HEK293 (cell line): ENCODE measurements around the gene DDR2.

ENCODE experiments used
- CTCF ChIA-PET: fragments of 350-600 bp; formaldehyde crosslinking; extraction: SDS; loops from one replicate; lab custom pipeline; 2021; ENCODE audit warnings: antibody characterized with exemption; lab: Yijun Ruan, JAX
- POLR2A ChIA-PET: fragments of 300-600 bp; formaldehyde crosslinking; extraction: SDS; loops from one replicate; lab custom pipeline; 2020; ENCODE audit warnings: antibody characterized with exemption, inconsistent platforms; lab: Yijun Ruan, JAX
- H3K27ac ChIP-seq: fragments of 200-500 bp; sonication (Bioruptor generic); 2 replicates; pipeline ENCODE4 v1.5.1; 2014; ENCODE audit warnings: low read depth, low read length, control low read depth, inconsistent platforms; ENCODE audit errors: extremely low read depth
- H3K36me3 ChIP-seq, 2 experiments: fragments of 200-500 bp in 1 of 2; sonication (Bioruptor generic) in 1 of 2; 1 replicate in 1 of 2; 2 replicates in 1 of 2; pipeline ENCODE4 v1.5.1; 2014 to 2017; ENCODE audit warnings: inconsistent platforms in 2 of 2, low read length in 2 of 2; ENCODE audit not compliant: control insufficient read depth in 2 of 2, insufficient read depth in 1 of 2
- H3K4me1 ChIP-seq: fragments of 200-500 bp; sonication (Bioruptor generic); 2 replicates; pipeline ENCODE4 v1.5.1; 2014; ENCODE audit warnings: mild to moderate bottlenecking, low read length, inconsistent platforms; ENCODE audit not compliant: control insufficient read depth, insufficient read depth
- H3K4me3 ChIP-seq: 2 replicates; pipeline ENCODE4 v1.5.1; 2011; ENCODE audit warnings: low read depth, mild to moderate bottlenecking, control low read depth, low read length, moderate library complexity
- H3K9me3 ChIP-seq: fragments of 200-500 bp; sonication (Bioruptor generic); 2 replicates; pipeline ENCODE4 v1.5.1; 2014; ENCODE audit warnings: low read depth, low read length, inconsistent platforms; ENCODE audit not compliant: control insufficient read depth, insufficient read depth
- HOXA7 ChIP-seq: sonication (generic); formaldehyde crosslinking; IDR thresholded peaks from 2 replicates; pipeline ENCODE4 v1.8.1; 2022; ENCODE audit warnings: missing genetic modification reagents, borderline replicate concordance
- KLF10 ChIP-seq: fragments of 450-650 bp; IDR thresholded peaks from 2 replicates; pipeline ENCODE4 v1.5.1; 2018; ENCODE audit warnings: missing biosample characterization, mild to moderate bottlenecking, missing genetic modification characterization
- KLF17 ChIP-seq: fragments of 450-650 bp; formaldehyde crosslinking; IDR thresholded peaks from 2 replicates; pipeline ENCODE4 v1.5.1; 2016; ENCODE audit warnings: missing biosample characterization, missing genetic modification characterization
- PRDM4 ChIP-seq: fragments of 450-650 bp; formaldehyde crosslinking; IDR thresholded peaks from 2 replicates; pipeline ENCODE4 v1.5.1; 2017; ENCODE audit warnings: missing biosample characterization, missing genetic modification characterization
- REST ChIP-seq: fragments of 450-650 bp; formaldehyde crosslinking; IDR thresholded peaks from 2 replicates; pipeline ENCODE4 v1.5.1; 2016; ENCODE audit warnings: missing biosample characterization, missing genetic modification characterization
- WT1 ChIP-seq: fragments of 450-650 bp; formaldehyde crosslinking; IDR thresholded peaks from 2 replicates; pipeline ENCODE4 v1.5.1; 2016; ENCODE audit warnings: missing biosample characterization, missing genetic modification characterization
- YY2 ChIP-seq: fragments of 450-650 bp; formaldehyde crosslinking; IDR thresholded peaks from 2 replicates; pipeline ENCODE4 v1.5.1; 2016; ENCODE audit warnings: missing biosample characterization, missing genetic modification characterization
- ZBTB8A ChIP-seq: fragments of 450-650 bp; formaldehyde crosslinking; IDR thresholded peaks from 2 replicates; pipeline ENCODE4 v1.5.1; 2016; ENCODE audit warnings: missing biosample characterization, missing genetic modification characterization
- ZNF10 ChIP-seq: fragments of 450-650 bp; formaldehyde crosslinking; IDR thresholded peaks from 2 replicates; pipeline ENCODE4 v1.5.1; 2017; ENCODE audit warnings: missing biosample characterization, missing genetic modification characterization
- ZNF133 ChIP-seq: fragments of 450-650 bp; formaldehyde crosslinking; IDR thresholded peaks from 2 replicates; pipeline ENCODE4 v1.5.1; 2016; ENCODE audit warnings: missing biosample characterization, missing genetic modification characterization
- ZNF146 ChIP-seq: fragments of 450-650 bp; formaldehyde crosslinking; IDR thresholded peaks from 2 replicates; pipeline ENCODE4 v1.5.1; 2016; ENCODE audit warnings: missing biosample characterization, missing genetic modification characterization
- ZNF302 ChIP-seq: fragments of 450-650 bp; formaldehyde crosslinking; IDR thresholded peaks from 2 replicates; pipeline ENCODE4 v1.5.1; 2016; ENCODE audit warnings: missing biosample characterization, missing genetic modification characterization, low read depth
- ZNF37A ChIP-seq: fragments of 450-650 bp; IDR thresholded peaks from 2 replicates; pipeline ENCODE4 v1.5.1; 2018; ENCODE audit warnings: missing biosample characterization, missing genetic modification characterization
- ZNF398 ChIP-seq: fragments of 450-650 bp; formaldehyde crosslinking; IDR thresholded peaks from 2 replicates; pipeline ENCODE4 v1.5.1; 2017; ENCODE audit warnings: missing biosample characterization, missing genetic modification characterization
- ZNF426 ChIP-seq: fragments of 450-650 bp; formaldehyde crosslinking; IDR thresholded peaks from 2 replicates; pipeline ENCODE4 v1.5.1; 2017; ENCODE audit warnings: missing biosample characterization, missing genetic modification characterization, mild to moderate bottlenecking, inconsistent platforms, moderate library complexity
- ZNF585B ChIP-seq: fragments of 450-650 bp; formaldehyde crosslinking; IDR thresholded peaks from 2 replicates; pipeline ENCODE4 v1.5.1; 2016; ENCODE audit warnings: missing biosample characterization, missing genetic modification characterization
- ZNF600 ChIP-seq: fragments of 450-650 bp; formaldehyde crosslinking; IDR thresholded peaks from 2 replicates; pipeline ENCODE4 v1.5.1; 2016; ENCODE audit warnings: missing biosample characterization, missing genetic modification characterization
- ZNF621 ChIP-seq: fragments of 450-650 bp; formaldehyde crosslinking; IDR thresholded peaks from 2 replicates; pipeline ENCODE4 v1.5.1; 2017; ENCODE audit warnings: missing biosample characterization, missing genetic modification characterization
- ZNF768 ChIP-seq: fragments of 450-650 bp; formaldehyde crosslinking; IDR thresholded peaks from 2 replicates; pipeline ENCODE4 v1.5.1; 2018; ENCODE audit warnings: missing biosample characterization, mild to moderate bottlenecking, missing genetic modification characterization
- ZNF776 ChIP-seq: fragments of 450-650 bp; formaldehyde crosslinking; IDR thresholded peaks from 2 replicates; pipeline ENCODE4 v1.5.0; 2017; ENCODE audit warnings: missing biosample characterization, missing genetic modification characterization, borderline replicate concordance
- ZNF837 ChIP-seq: fragments of 450-650 bp; formaldehyde crosslinking; IDR thresholded peaks from 2 replicates; pipeline ENCODE4 v1.5.1; 2016; ENCODE audit warnings: missing biosample characterization, missing genetic modification characterization
- ZSCAN30 ChIP-seq: fragments of 450-650 bp; IDR thresholded peaks from 2 replicates; pipeline ENCODE4 v1.5.1; 2018; ENCODE audit warnings: missing biosample characterization, mild to moderate bottlenecking, missing genetic modification characterization, moderate library complexity
- ZXDB ChIP-seq: fragments of 450-650 bp; formaldehyde crosslinking; IDR thresholded peaks from 2 replicates; pipeline ENCODE4 v1.5.1; 2016; ENCODE audit warnings: missing biosample characterization, missing genetic modification characterization
- TF ChIP-seq, protein P1 (sequence below): fragments of 450-650 bp; formaldehyde crosslinking; IDR thresholded peaks from 2 replicates; pipeline ENCODE4 v1.5.1; 2017; ENCODE audit warnings: missing biosample characterization, missing genetic modification characterization
- TF ChIP-seq, protein P2 (sequence below): fragments of 450-650 bp; formaldehyde crosslinking; IDR thresholded peaks from 2 replicates; pipeline ENCODE4 v1.5.1; 2016; ENCODE audit warnings: missing biosample characterization, missing genetic modification characterization, low read depth

Gene DDR2

DNA sequence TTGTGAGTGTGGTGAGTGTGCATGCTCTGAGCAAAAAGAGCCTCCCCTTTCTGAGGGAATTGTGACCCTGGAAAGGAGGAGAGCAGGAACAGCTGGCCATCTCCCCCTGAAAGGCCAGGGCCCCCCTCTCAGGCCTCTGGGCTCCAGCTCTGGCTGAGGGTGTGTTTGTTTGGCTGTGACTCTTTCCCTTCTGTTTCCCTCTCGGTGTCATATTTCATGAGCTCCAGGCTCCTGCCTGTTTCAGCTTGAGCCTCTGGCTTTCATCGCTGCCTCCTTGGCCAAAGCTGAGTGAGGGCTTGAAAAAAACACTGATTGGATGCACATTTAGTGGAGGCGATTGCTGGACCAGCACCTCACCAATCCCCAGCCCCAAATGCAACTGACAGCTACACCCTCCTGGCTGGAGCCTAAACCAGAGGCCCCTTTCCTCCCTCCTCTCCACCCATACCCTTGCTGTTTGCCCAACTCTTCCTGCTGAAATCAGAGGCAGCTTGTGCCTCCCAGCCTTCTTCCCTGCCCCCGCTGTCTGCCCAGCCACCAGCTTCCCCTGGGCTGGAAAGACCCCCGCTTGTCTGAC lies 64.1 kb downstream of the DDR2 start:
- Histone ChIP-seq H3K36me3 (no peaks in the 10 kb centered on the region), H3K4me3 (no peak overlapping the region), H3K9me3 (no peaks in the 10 kb centered on the region), H3K27ac (peak overlapping the region; percentile 54; the same call in 1 of the 2 replicates), H3K4me1 (peaks cover 9% of the 10 kb centered on the region)
- ChIA-PET CTCF (interaction anchor here (0.7 to 1.5 kb wide), 3 partner anchors 67 to 1707 kb away, joined by 4 to 5 read pairs (median 4); no protein-coding TSS in a partner anchor), POLR2A (interaction anchor here (0.7 to 0.8 kb wide), 2 partner anchors 126 to 627 kb away, joined by 3 to 4 read pairs; no protein-coding TSS in a partner anchor)
- TF ChIP-seq ZNF585B (tag by site-specific recombination) (no peak), ZNF621 (tag by site-specific recombination) (no peak), ZNF776 (tag by site-specific recombination) (no peak), ZNF146 (no peak), YY2 (tag by site-specific recombination) (no peak), ZNF600 (tag by site-specific recombination) (peak; percentile 33; the same call in 1 of the 2 replicates), ZNF37A (no peak), ZSCAN30 (tag by site-specific recombination) (peak; percentile 25; the same call in 1 of the 2 replicates), ZNF426 (tag by site-specific recombination) (no peak), ZNF768 (tag by site-specific recombination) (no peak), ZNF398 (tag by site-specific recombination) (peak; percentile 62), KLF17 (tag by site-specific recombination) (no peak), KLF10 (tag by site-specific recombination) (no peak), WT1 (no peak), ZNF837 (no peak), ZXDB (tag by site-specific recombination) (0 out of 2 replicates have a peak, but pooled peaks have one; percentile 40), ZNF10 (tag by site-specific recombination) (no peak), ZNF302 (no peak), ZNF133 (tag by site-specific recombination) (no peak), REST (tag by site-specific recombination) (peak; percentile 35; the same call in 1 of the 2 replicates), PRDM4 (tag by site-specific recombination) (no peak), ZBTB8A (tag by site-specific recombination) (peak; percentile 40; the same call in 1 of the 2 replicates), HOXA7 (CRISPR knock-in tag) (no peak)
- TF ChIP-seq, protein P1, sequence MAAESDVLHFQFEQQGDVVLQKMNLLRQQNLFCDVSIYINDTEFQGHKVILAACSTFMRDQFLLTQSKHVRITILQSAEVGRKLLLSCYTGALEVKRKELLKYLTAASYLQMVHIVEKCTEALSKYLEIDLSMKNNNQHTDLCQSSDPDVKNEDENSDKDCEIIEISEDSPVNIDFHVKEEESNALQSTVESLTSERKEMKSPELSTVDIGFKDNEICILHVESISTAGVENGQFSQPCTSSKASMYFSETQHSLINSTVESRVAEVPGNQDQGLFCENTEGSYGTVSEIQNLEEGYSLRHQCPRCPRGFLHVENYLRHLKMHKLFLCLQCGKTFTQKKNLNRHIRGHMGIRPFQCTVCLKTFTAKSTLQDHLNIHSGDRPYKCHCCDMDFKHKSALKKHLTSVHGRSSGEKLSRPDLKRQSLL (tag by site-specific recombination), result peak; percentile 93
- TF ChIP-seq, protein P2, sequence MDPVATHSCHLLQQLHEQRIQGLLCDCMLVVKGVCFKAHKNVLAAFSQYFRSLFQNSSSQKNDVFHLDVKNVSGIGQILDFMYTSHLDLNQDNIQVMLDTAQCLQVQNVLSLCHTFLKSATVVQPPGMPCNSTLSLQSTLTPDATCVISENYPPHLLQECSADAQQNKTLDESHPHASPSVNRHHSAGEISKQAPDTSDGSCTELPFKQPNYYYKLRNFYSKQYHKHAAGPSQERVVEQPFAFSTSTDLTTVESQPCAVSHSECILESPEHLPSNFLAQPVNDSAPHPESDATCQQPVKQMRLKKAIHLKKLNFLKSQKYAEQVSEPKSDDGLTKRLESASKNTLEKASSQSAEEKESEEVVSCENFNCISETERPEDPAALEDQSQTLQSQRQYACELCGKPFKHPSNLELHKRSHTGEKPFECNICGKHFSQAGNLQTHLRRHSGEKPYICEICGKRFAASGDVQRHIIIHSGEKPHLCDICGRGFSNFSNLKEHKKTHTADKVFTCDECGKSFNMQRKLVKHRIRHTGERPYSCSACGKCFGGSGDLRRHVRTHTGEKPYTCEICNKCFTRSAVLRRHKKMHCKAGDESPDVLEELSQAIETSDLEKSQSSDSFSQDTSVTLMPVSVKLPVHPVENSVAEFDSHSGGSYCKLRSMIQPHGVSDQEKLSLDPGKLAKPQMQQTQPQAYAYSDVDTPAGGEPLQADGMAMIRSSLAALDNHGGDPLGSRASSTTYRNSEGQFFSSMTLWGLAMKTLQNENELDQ (tag by site-specific recombination), result no peak
